DLD1 (cell line): Measurements from ENCODE around the gene CDK19.
"Not testable (repeated sequence)": the region's sequence is repeated elsewhere in the genome, so short reads cannot be mapped to it uniquely, and the experiment has no call there.

Experiments used
- in situ Hi-C: cut with HindIII; loops from 2 replicates; pipeline ENCODE4 v1.10.0; 2017; ENCODE audit warnings: low sequenced_read_pairs

Gene CDK19

GRCh38 chr6:110815411-110816409 lies at the start of gene CDK19:
Gene CDK19, minus strand, starts transcription at chr6:110815469. Its CDS starts 333 bp downstream, at chr6:110815136.
- in situ Hi-C loops, result no loop called here

GRCh38 chr6:110864824-110865223 lies 49.6 kb upstream of the CDK19 start:
- in situ Hi-C loops, result no loop called here

GRCh38 chr6:110859335-110859792 lies 44.1 kb upstream of the CDK19 start:
- in situ Hi-C loops, result no loop called here

GRCh38 chr6:110858562-110859214 lies 43.4 kb upstream of the CDK19 start:
- in situ Hi-C loops, result no loop called here

GRCh38 chr6:110858016-110858415 lies 42.7 kb upstream of the CDK19 start:
- in situ Hi-C loops, result no loop called here

- in situ Hi-C loops, result no loop called here
These were observed 41.0 kb upstream of the CDK19 start for GRCh38 chr6:110856296-110856695.

GRCh38 chr6:110853754-110854477 lies 38.6 kb upstream of the CDK19 start:
- in situ Hi-C loops, result no loop called here

GRCh38 chr6:110852773-110853172 lies 37.5 kb upstream of the CDK19 start:
- in situ Hi-C loops, result no loop called here

- in situ Hi-C loops, result no loop called here
These were observed 34.5 kb upstream of the CDK19 start for GRCh38 chr6:110849781-110850180.

- in situ Hi-C loops, result no loop called here
These were observed 26.0 kb upstream of the CDK19 start for GRCh38 chr6:110841266-110841665.

- in situ Hi-C loops, result not testable (repeated sequence)
These were observed 20.5 kb upstream of the CDK19 start for GRCh38 chr6:110835751-110836150.

- in situ Hi-C loops, result no loop called here
These were observed 18.6 kb upstream of the CDK19 start for GRCh38 chr6:110833831-110834230.

- in situ Hi-C loops, result no loop called here
These were observed 16.1 kb upstream of the CDK19 start for GRCh38 chr6:110831405-110831804.

- in situ Hi-C loops, result no loop called here
These were observed 13.1 kb upstream of the CDK19 start for GRCh38 chr6:110828396-110828795.

GRCh38 chr6:110826236-110827129 lies 11.2 kb upstream of the CDK19 start:
- in situ Hi-C loops, result no loop called here

- in situ Hi-C loops, result no loop called here
These were observed 7.9 kb upstream of the CDK19 start for GRCh38 chr6:110823146-110823545.

GRCh38 chr6:110822249-110822648 lies 7.0 kb upstream of the CDK19 start:
- in situ Hi-C loops, result no loop called here

GRCh38 chr6:110816677-110817076 lies 1.4 kb upstream of the CDK19 start:
- in situ Hi-C loops, result no loop called here

- in situ Hi-C loops, result no loop called here
These were observed 256 bp downstream of the CDK19 start for GRCh38 chr6:110815015-110815410.
